HUES48 (cell line): ENCODE measurements around the gene INTS1.

Experiments
- H3K27ac ChIP-seq: one replicate; pipeline ENCODE4 v1.7.0; 2013; ENCODE audit warnings: low read depth, low read length, inconsistent platforms
- H3K27me3 ChIP-seq: 2 replicates; pipeline ENCODE4 v1.6.1; 2013; ENCODE audit warnings: mild to moderate bottlenecking, low read length; ENCODE audit not compliant: control insufficient read depth, insufficient read depth
- H3K36me3 ChIP-seq: 2 replicates; pipeline ENCODE4 v1.6.1; 2013; ENCODE audit warnings: low read length; ENCODE audit not compliant: control insufficient read depth, insufficient read depth
- H3K4me1 ChIP-seq: 2 replicates; pipeline ENCODE4 v1.6.1; 2013; ENCODE audit warnings: mild to moderate bottlenecking, low read length; ENCODE audit not compliant: control insufficient read depth, insufficient read depth
- H3K4me3 ChIP-seq: 2 replicates; pipeline ENCODE4 v1.5.1; 2013; ENCODE audit warnings: mild to moderate bottlenecking, low read depth, low read length
- H3K9ac ChIP-seq: 2 replicates; pipeline ENCODE4 v1.6.1; 2013; ENCODE audit warnings: mild to moderate bottlenecking, low read depth, low read length, moderate library complexity
- H3K9me3 ChIP-seq: 2 replicates; pipeline ENCODE4 v1.6.1; 2013; ENCODE audit warnings: low read length; ENCODE audit not compliant: control insufficient read depth, insufficient read depth

The INTS1 gene

GRCh38 chr7:1493129-1493528 is 11.1 kb downstream of the INTS1 start:
- Histone ChIP-seq H3K9ac (no peak overlapping the region), H3K27me3 (no peaks in the 10 kb centered on the region), H3K9me3 (no peaks in the 10 kb centered on the region), H3K4me3 (no peak overlapping the region), H3K4me1 (no peaks in the 10 kb centered on the region), H3K27ac (no peak overlapping the region), H3K36me3 (peaks cover 93% of the 10 kb centered on the region)

GRCh38 chr7:1492640-1493039 is 11.5 kb downstream of the INTS1 start:
- Histone ChIP-seq H3K27ac (no peak overlapping the region), H3K36me3 (peaks cover 93% of the 10 kb centered on the region), H3K9ac (no peak overlapping the region), H3K9me3 (no peaks in the 10 kb centered on the region), H3K27me3 (no peaks in the 10 kb centered on the region), H3K4me3 (no peak overlapping the region), H3K4me1 (no peaks in the 10 kb centered on the region)

- no peaks in the 10 kb centered on the region for H3K4me1 ChIP-seq
- no peak overlapping the region for H3K9ac ChIP-seq
- no peaks in the 10 kb centered on the region for H3K9me3 ChIP-seq
- no peak overlapping the region for H3K4me3 ChIP-seq
- peaks cover 93% of the 10 kb centered on the region for H3K36me3 ChIP-seq
- no peaks in the 10 kb centered on the region for H3K27me3 ChIP-seq
- H3K27ac ChIP-seq: no peak overlapping the region
Measured at GRCh38 chr7:1492221-1492620, 12.0 kb downstream of the INTS1 start.

- H3K27me3 ChIP-seq: no peaks in the 10 kb centered on the region
- no peaks in the 10 kb centered on the region for H3K9me3 ChIP-seq
- no peak overlapping the region for H3K4me3 ChIP-seq
- no peak overlapping the region for H3K9ac ChIP-seq
- H3K36me3 ChIP-seq: peaks cover 92% of the 10 kb centered on the region
- H3K4me1 ChIP-seq: no peaks in the 10 kb centered on the region
- H3K27ac ChIP-seq: no peak overlapping the region
Measured at GRCh38 chr7:1490837-1491236, 13.4 kb downstream of the INTS1 start.

- Histone ChIP-seq H3K36me3 (peaks cover 90% of the 10 kb centered on the region), H3K27ac (no peak overlapping the region), H3K9me3 (no peaks in the 10 kb centered on the region), H3K4me3 (no peak overlapping the region), H3K27me3 (no peaks in the 10 kb centered on the region), H3K4me1 (no peaks in the 10 kb centered on the region), H3K9ac (no peak overlapping the region)
Measured at GRCh38 chr7:1489336-1489735, 14.9 kb downstream of the INTS1 start.

GRCh38 chr7:1488016-1488415 is 16.2 kb downstream of the INTS1 start:
- Histone ChIP-seq H3K9ac (no peak overlapping the region), H3K27ac (no peak overlapping the region), H3K27me3 (no peaks in the 10 kb centered on the region), H3K4me1 (no peaks in the 10 kb centered on the region), H3K36me3 (peaks cover 91% of the 10 kb centered on the region), H3K9me3 (no peaks in the 10 kb centered on the region), H3K4me3 (no peak overlapping the region)

GRCh38 chr7:1487466-1487865 is 16.7 kb downstream of the INTS1 start:
- no peaks in the 10 kb centered on the region for H3K9me3 ChIP-seq

GRCh38 chr7:1486571-1486970 is 17.6 kb downstream of the INTS1 start:
- no peaks in the 10 kb centered on the region for H3K27me3 ChIP-seq
- peaks cover 93% of the 10 kb centered on the region for H3K36me3 ChIP-seq
- no peaks in the 10 kb centered on the region for H3K4me1 ChIP-seq
- H3K27ac ChIP-seq: no peak overlapping the region
- H3K9me3 ChIP-seq: no peaks in the 10 kb centered on the region
- no peak overlapping the region for H3K4me3 ChIP-seq
- no peak overlapping the region for H3K9ac ChIP-seq

More at GRCh38 chr7:1487466-1487865, 16.7 kb downstream of the INTS1 start:
- no peaks in the 10 kb centered on the region for H3K27me3 ChIP-seq
- H3K27ac ChIP-seq: no peak overlapping the region
- peaks cover 95% of the 10 kb centered on the region for H3K36me3 ChIP-seq
- no peaks in the 10 kb centered on the region for H3K4me1 ChIP-seq
- H3K4me3 ChIP-seq: no peak overlapping the region
- no peak overlapping the region for H3K9ac ChIP-seq

GRCh38 chr7:1485156-1485555 is 19.0 kb downstream of the INTS1 start:
- no peak overlapping the region for H3K27ac ChIP-seq
- no peaks in the 10 kb centered on the region for H3K4me1 ChIP-seq
- no peaks in the 10 kb centered on the region for H3K9me3 ChIP-seq
- H3K9ac ChIP-seq: no peak overlapping the region
- peaks cover 88% of the 10 kb centered on the region for H3K36me3 ChIP-seq
- H3K27me3 ChIP-seq: no peaks in the 10 kb centered on the region
- H3K4me3 ChIP-seq: no peak overlapping the region

- peaks cover 88% of the 10 kb centered on the region for H3K36me3 ChIP-seq
- no peaks in the 10 kb centered on the region for H3K27me3 ChIP-seq
- H3K4me3 ChIP-seq: no peak overlapping the region
- H3K9ac ChIP-seq: no peak overlapping the region
- no peak overlapping the region for H3K27ac ChIP-seq
- H3K4me1 ChIP-seq: no peaks in the 10 kb centered on the region
- H3K9me3 ChIP-seq: no peaks in the 10 kb centered on the region
Measured at GRCh38 chr7:1484569-1484968, 19.6 kb downstream of the INTS1 start.

- H3K27ac ChIP-seq: no peak overlapping the region
- peaks cover 88% of the 10 kb centered on the region for H3K36me3 ChIP-seq
- H3K9me3 ChIP-seq: no peaks in the 10 kb centered on the region
- H3K4me1 ChIP-seq: no peaks in the 10 kb centered on the region
- no peaks in the 10 kb centered on the region for H3K27me3 ChIP-seq
- no peak overlapping the region for H3K9ac ChIP-seq
- H3K4me3 ChIP-seq: no peak overlapping the region
Measured at GRCh38 chr7:1483536-1484505, 20.4 kb downstream of the INTS1 start.
